GM21576 (cell line): ENCODE results near the gene RECQL5.
A peak's percentile ranks its signal among the peaks of the same experiment; 100 is the strongest.

ENCODE experiments used
- ATAC-seq: cut with Tn5 transposase; IDR thresholded peaks from one replicate; pipeline ENCODE4 v1.9.1; 2021; ENCODE audit warnings: mild to moderate bottlenecking, moderate library complexity; ENCODE audit not compliant: unreplicated experiment

The RECQL5 gene

DNA sequence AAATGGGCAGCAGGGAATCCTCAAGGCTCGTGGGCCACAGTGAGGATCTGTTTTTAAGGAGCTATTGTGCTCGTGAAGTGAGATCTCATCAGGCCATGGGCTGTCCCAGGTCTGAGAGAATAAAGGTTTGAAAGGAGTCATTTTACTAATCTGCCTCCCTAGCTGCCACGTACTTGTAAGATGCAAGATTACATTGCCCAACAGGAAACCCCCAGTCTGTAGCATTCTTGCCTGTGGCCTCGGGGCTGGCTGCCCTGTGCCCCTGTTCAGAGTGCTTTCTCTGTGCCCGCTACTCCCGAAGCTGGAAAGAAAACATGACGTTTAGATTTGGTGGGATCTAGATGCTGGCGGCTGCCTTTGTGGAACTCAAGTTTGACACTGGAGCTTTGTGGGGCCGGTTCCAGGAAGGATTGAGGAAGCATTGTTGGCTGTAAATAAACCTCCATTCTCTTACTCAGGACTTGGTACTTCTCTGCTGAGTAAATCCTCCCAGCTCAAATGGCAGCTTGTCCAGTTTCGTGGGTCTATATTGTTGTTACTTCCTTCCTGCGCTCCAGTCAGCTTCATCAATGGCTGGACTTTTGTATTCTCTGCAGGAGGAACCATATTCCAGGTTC is 21.4 kb upstream of the RECQL5 start:
- no peak for ATAC-seq

DNA sequence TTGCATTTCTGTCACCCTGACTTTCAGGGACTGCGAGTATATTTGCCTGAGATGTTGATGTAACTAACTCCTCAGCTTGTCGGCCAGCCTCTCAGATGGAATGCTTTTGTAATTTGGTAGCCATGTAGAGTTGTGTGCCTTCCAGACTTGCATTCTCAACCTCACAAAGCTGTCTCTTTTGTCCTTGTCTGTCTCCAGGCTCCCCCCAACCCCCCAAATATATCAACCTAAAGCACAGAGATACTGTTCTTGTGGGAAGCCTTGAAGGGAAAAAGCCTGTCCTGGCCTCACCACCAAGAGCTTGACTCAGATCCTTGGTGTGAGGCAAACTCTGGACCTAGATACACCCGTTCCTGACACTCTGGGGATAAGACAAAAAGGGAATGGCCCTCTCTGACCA is 18.5 kb upstream of the RECQL5 start:
- ATAC-seq: no peak

DNA sequence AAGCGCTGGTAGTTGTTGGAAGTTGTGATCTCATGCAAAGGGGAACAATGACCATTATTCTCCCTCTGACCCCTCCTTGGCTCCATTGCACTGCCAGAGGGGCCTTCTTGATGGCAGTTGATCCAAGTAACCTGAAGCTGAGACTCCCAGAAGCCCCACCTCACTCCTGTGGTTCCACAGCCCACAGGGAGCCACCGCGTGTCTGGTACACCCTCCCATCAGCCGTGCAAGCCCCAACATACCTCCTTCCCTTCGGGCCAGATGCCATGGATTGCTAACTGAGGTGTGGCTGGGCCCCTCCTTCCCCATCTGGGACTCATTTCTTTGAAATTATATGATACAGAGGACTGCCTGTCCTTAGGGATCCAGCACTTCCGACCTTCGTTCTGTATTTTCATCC is 18.0 kb upstream of the RECQL5 start:
- no peak for ATAC-seq

DNA sequence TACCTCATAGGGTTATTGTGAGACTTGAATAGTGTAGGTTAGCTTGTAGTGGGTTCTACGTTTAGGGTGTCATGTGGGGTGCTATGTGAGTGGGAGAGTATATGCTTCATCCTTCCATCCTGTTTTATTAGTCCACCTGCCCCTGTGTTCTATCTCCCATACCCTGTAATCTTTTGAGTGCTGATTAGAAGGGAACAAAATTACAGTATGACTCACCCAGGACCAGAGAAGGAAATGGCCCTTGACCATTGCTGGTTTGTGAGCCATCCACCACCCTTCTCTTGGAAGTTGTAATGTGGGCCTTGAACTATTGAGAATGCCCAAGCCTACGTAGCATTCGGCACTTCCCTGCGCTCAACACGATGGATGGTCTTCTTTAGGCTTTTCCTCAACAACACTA is 17.3 kb upstream of the RECQL5 start:
- ATAC-seq: no peak

- no peak for ATAC-seq
These were observed 16.6 kb upstream of the RECQL5 start for GRCh38 chr17:75683583-75683982.

GRCh38 chr17:75681289-75681688 is 14.3 kb upstream of the RECQL5 start:
- ATAC-seq: no peak

DNA sequence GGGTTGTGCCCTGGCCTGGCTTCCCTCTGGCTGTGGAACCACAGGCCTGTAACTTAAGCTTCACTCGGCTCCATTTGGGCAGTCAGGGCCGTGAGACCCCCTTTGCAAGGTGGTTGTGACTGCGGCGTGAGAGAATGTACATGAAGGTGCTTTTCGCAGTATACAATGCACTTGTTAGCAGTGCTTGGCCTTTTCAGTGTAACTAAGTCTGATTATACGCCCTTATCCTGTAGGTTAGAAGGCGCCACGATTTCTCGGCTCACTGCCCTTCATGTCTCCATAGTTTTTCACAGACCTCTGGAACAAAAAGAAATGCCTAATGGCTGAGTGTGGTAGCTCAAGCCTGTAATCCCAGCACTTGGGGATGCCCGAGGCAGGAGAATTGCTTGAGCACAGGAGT is 13.5 kb upstream of the RECQL5 start:
- ATAC-seq: no peak

DNA sequence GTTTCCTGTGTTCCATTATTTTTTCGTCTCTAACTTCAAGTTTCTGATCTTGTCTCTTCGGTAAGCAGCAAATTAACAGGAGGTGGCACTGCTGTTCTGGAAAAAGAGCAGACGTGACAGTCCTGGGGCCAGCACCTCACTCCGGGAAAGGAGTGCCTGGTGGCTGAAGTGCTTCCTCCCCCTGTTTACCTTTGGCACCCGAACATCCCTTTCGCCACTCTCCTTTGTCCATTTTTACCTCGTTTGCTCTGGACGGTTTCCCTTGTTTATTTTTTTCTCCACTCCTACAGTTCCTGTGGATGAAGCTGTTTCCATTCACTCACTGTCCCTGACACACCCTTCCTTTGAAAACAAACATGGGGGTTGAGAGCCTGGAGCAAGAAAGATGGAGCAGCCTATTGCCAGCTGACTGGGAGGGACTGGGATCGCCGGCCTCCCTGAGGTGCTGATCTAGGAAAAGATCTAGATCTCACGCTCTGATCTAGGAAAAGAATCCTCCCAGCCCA is 12.8 kb upstream of the RECQL5 start:
- no peak for ATAC-seq

DNA sequence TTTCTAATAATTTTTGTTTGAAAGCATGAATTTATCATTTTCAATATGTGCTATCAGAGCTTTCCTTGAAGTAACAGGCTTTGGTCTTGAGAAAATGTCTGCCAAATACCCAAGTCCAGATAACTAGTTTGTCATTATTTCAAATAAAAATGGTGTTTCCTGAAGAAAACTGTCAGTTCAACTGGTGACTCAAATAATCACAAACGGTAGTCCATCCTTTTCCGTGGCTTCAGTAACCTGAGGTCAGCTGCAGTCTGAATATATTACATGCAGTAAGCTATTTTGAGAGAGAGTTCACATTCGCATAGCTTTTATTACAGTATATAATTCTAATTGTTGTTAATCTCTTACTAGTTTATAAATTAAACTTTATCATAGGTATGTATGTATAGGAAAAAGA is 9.5 kb upstream of the RECQL5 start:
- ATAC-seq: no peak

DNA sequence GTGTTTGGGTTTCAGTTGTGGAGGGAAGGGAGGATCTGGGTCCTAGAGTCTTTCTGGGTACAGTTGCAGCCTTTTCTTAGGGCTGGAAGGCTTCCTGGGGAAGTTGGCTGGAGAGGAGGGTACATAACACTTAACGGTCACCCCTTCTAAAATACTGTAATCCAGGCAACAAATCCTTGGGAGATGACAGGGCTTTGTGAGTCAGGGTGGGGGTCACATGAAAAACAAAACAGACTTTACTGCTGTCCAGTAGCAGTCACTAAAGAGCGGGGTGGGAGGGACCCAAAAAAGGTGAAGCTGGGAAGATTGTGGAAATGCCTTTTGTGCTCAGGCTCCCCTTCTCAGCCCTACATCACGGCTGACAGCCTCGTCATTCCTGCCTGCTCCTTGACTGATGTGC is 6.5 kb upstream of the RECQL5 start:
- no peak for ATAC-seq

GRCh38 chr17:75672011-75672410 is 5.1 kb upstream of the RECQL5 start:
- ATAC-seq: no peak

- ATAC-seq: no peak
These were observed 3.9 kb upstream of the RECQL5 start for GRCh38 chr17:75670868-75671267.

DNA sequence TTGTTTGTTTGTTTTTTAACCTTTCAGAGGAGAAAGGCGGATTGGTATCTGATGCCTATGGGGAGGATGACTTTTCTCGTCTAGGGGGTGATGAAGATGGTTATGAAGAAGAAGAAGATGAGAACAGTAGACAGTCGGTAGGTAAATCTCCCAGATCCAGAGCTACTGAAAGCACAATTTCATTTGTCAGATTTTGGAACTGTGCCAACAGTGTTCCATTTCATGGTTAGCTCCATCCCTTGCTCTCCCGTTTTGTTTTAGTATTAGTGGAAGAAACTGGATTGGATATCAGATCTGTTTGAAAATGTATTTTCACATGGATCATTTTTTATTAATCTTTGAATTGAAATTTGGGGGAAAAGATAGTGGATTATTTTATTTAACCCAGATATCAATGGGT is 1.5 kb upstream of the RECQL5 start:
- ATAC-seq: no peak

DNA sequence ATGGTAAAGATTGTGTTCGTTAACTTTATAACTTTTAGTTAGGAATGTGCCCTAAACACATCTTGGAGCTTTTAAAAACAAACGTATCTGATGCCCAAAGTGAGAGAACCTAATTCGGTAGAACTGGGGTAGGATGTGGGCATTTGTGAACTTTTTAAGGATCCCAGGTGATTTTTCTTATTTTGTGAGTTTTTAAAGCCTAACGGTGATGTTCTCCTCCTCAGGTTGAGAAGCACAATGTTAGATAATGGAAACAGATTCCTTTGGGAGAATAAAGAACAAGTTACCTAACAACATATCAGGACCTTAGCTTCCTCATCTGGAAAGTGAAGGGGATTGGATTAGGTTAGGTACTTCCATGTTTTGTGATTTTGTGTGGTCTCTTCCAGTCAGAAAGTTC is 871 bp upstream of the RECQL5 start:
- no peak for ATAC-seq

GRCh38 chr17:75665981-75666380 is 973 bp downstream of the RECQL5 start:
- ATAC-seq: no peak

- ATAC-seq: peak; percentile 77
These were observed 2.8 kb downstream of the RECQL5 start for GRCh38 chr17:75664099-75664549.

DNA sequence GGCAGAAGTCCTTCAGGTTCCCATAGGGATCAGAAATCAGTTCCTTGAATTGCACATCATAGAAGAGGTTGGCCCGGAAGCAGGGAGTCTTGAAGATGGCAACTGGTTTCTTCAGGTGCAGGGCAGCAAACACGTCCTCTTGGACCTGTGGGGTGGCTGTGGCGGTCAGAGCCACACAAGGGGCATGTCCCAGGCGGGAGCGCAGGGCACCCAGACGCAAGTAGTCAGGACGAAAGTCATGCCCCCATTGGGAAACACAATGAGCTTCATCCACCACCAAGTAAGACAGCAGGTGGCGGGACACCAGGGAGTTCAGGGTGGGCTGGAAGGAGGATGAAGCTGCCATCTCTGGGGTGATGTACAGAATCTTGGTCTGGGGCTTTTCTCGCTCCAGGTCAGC is 4.4 kb downstream of the RECQL5 start:
- no peak for ATAC-seq

DNA sequence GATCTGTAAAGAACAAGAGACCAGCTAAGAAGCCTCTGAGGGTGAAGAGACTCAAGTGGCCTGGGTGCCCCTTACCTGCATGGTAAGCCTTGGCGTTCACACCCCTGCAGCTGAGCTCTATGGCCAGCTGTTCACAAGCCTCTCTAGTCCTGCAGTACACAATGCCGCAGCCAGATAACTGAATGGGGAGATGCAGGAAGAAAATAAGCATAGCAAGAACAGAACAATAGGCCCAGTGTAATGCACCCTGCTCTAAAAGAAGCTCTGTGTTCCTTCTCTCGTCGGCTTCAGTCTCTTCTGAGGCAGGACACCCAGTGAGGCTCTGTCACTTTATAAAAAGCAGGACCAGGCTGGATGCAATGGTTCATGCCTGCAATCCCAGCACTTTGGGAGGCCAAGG is 5.4 kb downstream of the RECQL5 start:
- ATAC-seq: no peak

- no peak for ATAC-seq
These were observed 8.7 kb downstream of the RECQL5 start for GRCh38 chr17:75658237-75658636.

DNA sequence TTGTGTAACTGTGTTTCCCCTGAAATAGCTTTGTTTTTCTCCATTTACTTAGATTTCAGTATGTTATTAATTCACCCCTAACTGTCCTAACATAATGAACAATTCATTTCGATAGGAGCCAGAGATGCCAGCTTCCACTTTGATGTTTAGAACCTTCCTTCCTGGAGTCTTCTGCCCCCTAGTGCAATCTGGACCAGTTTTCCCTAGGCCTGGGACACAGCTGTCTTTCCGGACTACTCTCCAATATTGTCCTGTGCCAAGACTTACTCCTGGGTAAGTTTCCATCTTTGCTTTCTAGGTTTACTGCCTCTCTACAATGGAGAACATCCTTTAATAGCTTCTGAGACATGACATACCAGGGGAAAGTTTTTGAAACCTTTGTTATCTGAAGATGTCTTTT is 12.8 kb downstream of the RECQL5 start:
- ATAC-seq: no peak

DNA sequence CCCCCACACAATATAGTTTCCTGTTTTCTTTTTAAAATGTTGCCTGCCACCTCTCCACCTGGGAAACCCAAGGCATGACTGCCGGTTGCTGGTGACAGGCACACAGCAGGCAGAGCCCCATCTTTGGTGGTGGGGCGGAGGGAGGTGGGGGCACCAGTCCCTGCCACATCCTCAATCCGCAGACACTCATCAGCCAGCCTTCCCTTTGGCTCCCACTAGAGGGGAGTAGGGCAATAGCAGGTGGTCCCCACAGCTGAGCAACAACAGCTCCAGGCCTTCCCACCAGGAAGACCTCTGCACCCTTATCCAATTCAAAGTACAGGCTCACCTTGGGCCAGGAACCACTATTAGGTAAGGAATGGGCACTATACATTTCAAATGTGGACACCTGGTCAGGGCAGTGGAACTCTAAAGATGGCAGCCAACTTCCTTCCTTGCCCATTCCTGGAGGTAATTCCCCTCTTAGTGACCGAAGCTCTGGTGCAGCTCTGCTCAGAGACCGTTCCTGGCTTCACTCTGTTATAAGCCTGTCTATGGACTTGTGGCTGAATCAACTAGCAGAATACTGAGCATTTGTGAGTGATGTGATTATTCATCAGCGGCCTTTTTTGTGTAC is 13.9 kb downstream of the RECQL5 start:
- ATAC-seq: no peak

- ATAC-seq: no peak
These were observed 14.6 kb downstream of the RECQL5 start for GRCh38 chr17:75652341-75652740.

- no peak for ATAC-seq
These were observed 16.1 kb downstream of the RECQL5 start for GRCh38 chr17:75650874-75651273.
